ENCODE data around the gene CDR2. TPM values are rescaled to one million over a fixed set of nuclear protein-coding genes. Genes with fewer than 3 reads are reported as not detected.

Gene CDR2
- total RNA-seq, 1 experiment from 2014 or later = 35.7 TPM

GRCh38 chr16:22337045-22337444, 37.4 kb downstream of the CDR2 start:
- POLR2A ChIA-PET = interaction anchor here (1.0 kb wide), 1 partner anchor 10 kb away, joined by 3 read pairs; no protein-coding TSS in a partner anchor
- H3K9me3 ChIP-seq (ENCODE audit: control insufficient read depth, insufficient read depth, low read depth, low read length) = peaks cover 2% of the 10 kb centered on the region; the same call in 1 of the 2 replicates
- TF ChIP-seq, protein P1, sequence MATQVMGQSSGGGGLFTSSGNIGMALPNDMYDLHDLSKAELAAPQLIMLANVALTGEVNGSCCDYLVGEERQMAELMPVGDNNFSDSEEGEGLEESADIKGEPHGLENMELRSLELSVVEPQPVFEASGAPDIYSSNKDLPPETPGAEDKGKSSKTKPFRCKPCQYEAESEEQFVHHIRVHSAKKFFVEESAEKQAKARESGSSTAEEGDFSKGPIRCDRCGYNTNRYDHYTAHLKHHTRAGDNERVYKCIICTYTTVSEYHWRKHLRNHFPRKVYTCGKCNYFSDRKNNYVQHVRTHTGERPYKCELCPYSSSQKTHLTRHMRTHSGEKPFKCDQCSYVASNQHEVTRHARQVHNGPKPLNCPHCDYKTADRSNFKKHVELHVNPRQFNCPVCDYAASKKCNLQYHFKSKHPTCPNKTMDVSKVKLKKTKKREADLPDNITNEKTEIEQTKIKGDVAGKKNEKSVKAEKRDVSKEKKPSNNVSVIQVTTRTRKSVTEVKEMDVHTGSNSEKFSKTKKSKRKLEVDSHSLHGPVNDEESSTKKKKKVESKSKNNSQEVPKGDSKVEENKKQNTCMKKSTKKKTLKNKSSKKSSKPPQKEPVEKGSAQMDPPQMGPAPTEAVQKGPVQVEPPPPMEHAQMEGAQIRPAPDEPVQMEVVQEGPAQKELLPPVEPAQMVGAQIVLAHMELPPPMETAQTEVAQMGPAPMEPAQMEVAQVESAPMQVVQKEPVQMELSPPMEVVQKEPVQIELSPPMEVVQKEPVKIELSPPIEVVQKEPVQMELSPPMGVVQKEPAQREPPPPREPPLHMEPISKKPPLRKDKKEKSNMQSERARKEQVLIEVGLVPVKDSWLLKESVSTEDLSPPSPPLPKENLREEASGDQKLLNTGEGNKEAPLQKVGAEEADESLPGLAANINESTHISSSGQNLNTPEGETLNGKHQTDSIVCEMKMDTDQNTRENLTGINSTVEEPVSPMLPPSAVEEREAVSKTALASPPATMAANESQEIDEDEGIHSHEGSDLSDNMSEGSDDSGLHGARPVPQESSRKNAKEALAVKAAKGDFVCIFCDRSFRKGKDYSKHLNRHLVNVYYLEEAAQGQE (IDR thresholded peaks at IDR 0.05; ENCODE audit: insufficient read depth in 1 of 2, low read depth in 2 of 2, low read length in 1 of 2) = no peak
- TF ChIP-seq TCF7L2 (IDR thresholded peaks at IDR 0.05; ENCODE audit: low read depth, low read length) = no peak
- no peak for TF ChIP-seq POLR2AphosphoS5 (IDR thresholded peaks at IDR 0.05; ENCODE audit: low read depth, low read length)
- no peak for TF ChIP-seq CTCF (IDR thresholded peaks at IDR 0.05)
- TF ChIP-seq SIN3A (IDR thresholded peaks at IDR 0.05; ENCODE audit: borderline replicate concordance, insufficient read depth, low read depth, low read length) = no peak
- no peak overlapping the region for H3K27ac ChIP-seq (ENCODE audit: low read length)
- no peak overlapping the region for H3K4me3 ChIP-seq (ENCODE audit: low read depth in 2 of 2, low read length in 2 of 2)
- no peak for DNase-seq (ENCODE audit: low read depth, low spot score)
- no peaks in the 10 kb centered on the region for H3K4me1 ChIP-seq (ENCODE audit: control insufficient read depth, insufficient read depth, low read length)
- no TSS peak for BruUV-seq (replicated peaks)
- H3K27me3 ChIP-seq (ENCODE audit: control insufficient read depth, insufficient read depth, low read length) = no peaks in the 10 kb centered on the region
- peaks cover 9% of the 10 kb centered on the region; the same call in 1 of the 2 replicates for H3K36me3 ChIP-seq (ENCODE audit: control insufficient read depth, insufficient read depth, low read length)
- ATAC-seq = no peak
- CTCF ChIA-PET = no interaction called here
- intact Hi-C loops (cut with micrococcal nuclease; ENCODE audit: unreplicated experiment) (no loop called here), in situ Hi-C loops (cut with HindIII; ENCODE audit: low pct_unique_long_range_greater_than_20kb, low sequenced_read_pairs) (no loop called here)

DNA sequence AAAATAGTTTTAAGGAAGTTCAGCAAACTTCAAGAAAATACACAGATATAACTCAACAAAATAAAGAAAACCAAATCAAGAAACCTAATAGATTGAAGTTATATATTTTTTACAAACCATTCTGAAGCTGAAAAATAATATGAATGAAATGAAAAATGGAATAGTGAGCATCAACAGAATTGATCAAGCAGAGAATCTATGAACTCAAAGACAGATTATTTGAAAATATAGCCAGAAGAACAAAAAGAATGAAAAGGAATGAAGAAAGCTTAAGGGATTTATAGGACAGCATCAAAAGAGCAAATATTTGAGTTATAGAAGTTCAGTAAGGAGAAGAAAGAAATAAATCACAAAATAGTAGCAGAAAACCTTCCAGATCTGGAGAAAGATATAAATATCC, 37.8 kb downstream of the CDR2 start:
- no TSS peak for BruUV-seq (replicated peaks)
- intact Hi-C loops (cut with micrococcal nuclease; ENCODE audit: unreplicated experiment) (no loop called here), in situ Hi-C loops (cut with HindIII; ENCODE audit: low pct_unique_long_range_greater_than_20kb, low sequenced_read_pairs) (no loop called here)
- POLR2A ChIA-PET = no interaction called here
- Histone ChIP-seq H3K4me3 (ENCODE audit: low read depth in 2 of 2, low read length in 2 of 2) (no peak overlapping the region), H3K27me3 (ENCODE audit: control insufficient read depth, insufficient read depth, low read length) (no peaks in the 10 kb centered on the region), H3K9me3 (ENCODE audit: control insufficient read depth, insufficient read depth, low read depth, low read length) (peaks cover 2% of the 10 kb centered on the region; the same call in 1 of the 2 replicates), H3K27ac (ENCODE audit: low read length) (no peak overlapping the region), H3K36me3 (ENCODE audit: control insufficient read depth, insufficient read depth, low read length) (peaks cover 9% of the 10 kb centered on the region; the same call in 1 of the 2 replicates), H3K4me1 (ENCODE audit: control insufficient read depth, insufficient read depth, low read length) (no peaks in the 10 kb centered on the region)
- DNase-seq (ENCODE audit: low read depth, low spot score) (no peak), ATAC-seq (no peak)
- CTCF ChIA-PET = no interaction called here
- no peak for TF ChIP-seq TCF7L2 (IDR thresholded peaks at IDR 0.05; ENCODE audit: low read depth, low read length)
- TF ChIP-seq, protein P1 (IDR thresholded peaks at IDR 0.05; ENCODE audit: insufficient read depth in 1 of 2, low read depth in 2 of 2, low read length in 1 of 2) = no peak
- TF ChIP-seq CTCF (IDR thresholded peaks at IDR 0.05) = no peak
- TF ChIP-seq SIN3A (IDR thresholded peaks at IDR 0.05; ENCODE audit: borderline replicate concordance, insufficient read depth, low read depth, low read length) = no peak
- no peak for TF ChIP-seq POLR2AphosphoS5 (IDR thresholded peaks at IDR 0.05; ENCODE audit: low read depth, low read length)

Measured in Panc1 (cell line).